K562 (cell line): Measurements from ENCODE around the gene CD48. TPM values are rescaled to one million over a fixed set of nuclear protein-coding genes. Genes with fewer than 3 reads are reported as not detected.

Source experiments
- ATAC-seq: fragments of 200-7000 bp; cut with Tn5 transposase; 3 replicates; pipeline ENCODE4 v1.9.1; 2020; ENCODE audit warnings: moderate library complexity
- BruUV-seq: library from RNA; stranded (reverse); fragments of 400-500 nt; replicated peaks from 2 replicates; lab custom pipeline; 2021; lab: Mats Ljungman, UMichigan
- CTCF ChIA-PET: fragments of 300-600 bp; formaldehyde crosslinking; extraction: SDS; loops from one replicate; lab custom pipeline; 2021; ENCODE audit warnings: low intra/inter-chr PET ratio; lab: Yijun Ruan, JAX
- POLR2A ChIA-PET: fragments of 300-600, 350-650 bp; sonication (Branson Sonifier 250); formaldehyde crosslinking; extraction: SDS; loops from one replicate; lab custom pipeline; 2021; ENCODE audit warnings: antibody characterized with exemption, inconsistent platforms; lab: Yijun Ruan, JAX
- DNase-seq, 4 experiments: peaks; one replicate each; pipeline versions ENCODE4 v3.0.0 to v3.0.0-alpha.2; 2011 to 2018; ENCODE audit warnings: low spot score in 3 of 4, mixed read lengths in 3 of 4; ENCODE audit errors: extremely low read depth in 1 of 4
- FAIRE-seq: peaks from 2 replicates; lab custom pipeline; 2011; peaks lifted over from hg19 to GRCh38; lab: Jason Lieb, UNC
- H2AFZ ChIP-seq: 2 replicates; pipeline ENCODE4 v1.6.0; 2011; ENCODE audit warnings: low read depth, low read length, control low read depth, inconsistent platforms
- H3K27ac ChIP-seq: fragments of 200-600 bp; 3 replicates; pipeline ENCODE4 v1.8.0; 2011; ENCODE audit warnings: low read depth, mild to moderate bottlenecking, control low read depth, inconsistent platforms, low read length, moderate library complexity, mixed read lengths; ENCODE audit errors: extremely low read depth
- H3K27me3 ChIP-seq, 2 experiments: fragments of 300-600 bp in 1 of 2; 2 replicates in 1 of 2; 3 replicates in 1 of 2; pipeline versions ENCODE4 v1.6.0 to v1.8.0; 2011; ENCODE audit warnings: inconsistent platforms in 2 of 2, low read length in 2 of 2, mild to moderate bottlenecking in 1 of 2, mixed read lengths in 1 of 2, moderate library complexity in 1 of 2; ENCODE audit not compliant: control insufficient read depth in 2 of 2, insufficient read depth in 2 of 2
- H3K36me3 ChIP-seq: fragments of 300-600 bp; 3 replicates; pipeline ENCODE4 v1.8.0; 2011; ENCODE audit warnings: mild to moderate bottlenecking, low read length, inconsistent platforms; ENCODE audit not compliant: control insufficient read depth, insufficient read depth
- H3K4me1 ChIP-seq, 2 experiments: fragments of 200-600 bp in 1 of 2; replicated peaks in 1 of 2; 2 replicates in 1 of 2; 3 replicates in 1 of 2; pipeline versions ENCODE4 v1.5.1 to v1.8.0; 2011; ENCODE audit warnings: inconsistent platforms in 2 of 2, low read length in 2 of 2, mild to moderate bottlenecking in 1 of 2, mixed read lengths in 1 of 2, moderate library complexity in 1 of 2; ENCODE audit not compliant: control insufficient read depth in 2 of 2, insufficient read depth in 2 of 2
- H3K4me2 ChIP-seq: 2 replicates; pipeline ENCODE4 v1.6.1; 2011; ENCODE audit warnings: low read length, control low read depth, inconsistent platforms, mixed read lengths; ENCODE audit not compliant: insufficient read depth
- H3K4me3 ChIP-seq: fragments of 200-600 bp; sonication (generic), shearing (Covaris generic); 2 replicates; pipeline ENCODE4 v1.5.1; 2016; ENCODE audit warnings: control low read depth, inconsistent platforms
- H3K79me2 ChIP-seq: fragments of 200-600 bp; 3 replicates; pipeline ENCODE4 v1.8.0; 2011; ENCODE audit warnings: low read length, inconsistent platforms; ENCODE audit not compliant: control insufficient read depth, insufficient read depth
- H3K9ac ChIP-seq, 2 experiments: 2 replicates each; pipeline versions ENCODE4 v1.6.0 to v1.6.1; 2011; ENCODE audit warnings: low read depth in 2 of 2, low read length in 2 of 2, control low read depth in 1 of 2, inconsistent platforms in 1 of 2, mild to moderate bottlenecking in 1 of 2, mixed read lengths in 1 of 2; ENCODE audit not compliant: insufficient read depth in 1 of 2
- H3K9me1 ChIP-seq: one replicate; pipeline ENCODE4 v1.6.0; 2011; ENCODE audit warnings: inconsistent platforms, mild to moderate bottlenecking, low read length, moderate library complexity; ENCODE audit not compliant: control insufficient read depth, insufficient read depth
- H3K9me3 ChIP-seq: replicated peaks from 2 replicates; pipeline ENCODE4 v1.5.1; 2011; ENCODE audit warnings: low read depth, low read length, inconsistent platforms; ENCODE audit not compliant: control insufficient read depth, insufficient read depth
- H4K20me1 ChIP-seq: replicated peaks from 2 replicates; pipeline ENCODE4 v1.6.1; 2011; ENCODE audit warnings: low read length, inconsistent platforms, mixed read lengths; ENCODE audit not compliant: control insufficient read depth, insufficient read depth
- BCOR ChIP-seq: fragments of 450-650 bp; IDR thresholded peaks from 2 replicates; pipeline ENCODE4 v1.6.1; 2016
- CSDE1 ChIP-seq, 2 experiments: fragments of 450-650 bp; IDR thresholded peaks; 2 replicates each; pipeline ENCODE4 v1.6.1; 2016; ENCODE audit warnings: mild to moderate bottlenecking in 1 of 2
- EWSR1 ChIP-seq: fragments of 450-650 bp; IDR thresholded peaks from 2 replicates; pipeline ENCODE4 v1.6.1; 2018; ENCODE audit warnings: borderline replicate concordance, mild to moderate bottlenecking, low read depth, moderate library complexity; ENCODE audit not compliant: partially characterized antibody
- GABPB2 ChIP-seq: fragments of 250-450 bp; sonication (Bioruptor Pico); conservative IDR thresholded peaks from 2 replicates; pipeline ENCODE4 v1.5.1; 2021; ENCODE audit warnings: mild to moderate bottlenecking
- HMG20B ChIP-seq: fragments of 250-450 bp; sonication (Bioruptor Pico); IDR thresholded peaks from 2 replicates; pipeline ENCODE4 v1.5.0; 2021; ENCODE audit warnings: mild to moderate bottlenecking
- PHF20 ChIP-seq: fragments of 450-650 bp; IDR thresholded peaks from 2 replicates; pipeline ENCODE4 v1.6.1; 2018; ENCODE audit not compliant: partially characterized antibody
- RFX5 ChIP-seq: IDR thresholded peaks from 2 replicates; pipeline ENCODE4 v1.6.1; 2011; ENCODE audit warnings: low read depth, mild to moderate bottlenecking, improper control_type of control experiment, low read length
- SAP30 ChIP-seq: fragments of 200-600 bp; sonication (generic); IDR thresholded peaks from 2 replicates; pipeline ENCODE4 v1.6.1; 2012; ENCODE audit warnings: borderline replicate concordance, low read depth, mild to moderate bottlenecking, moderate library complexity, low read length, control low read depth, inconsistent platforms; ENCODE audit not compliant: insufficient read depth, poor library complexity, severe bottlenecking
- SMARCA5 ChIP-seq: fragments of 450-650 bp; IDR thresholded peaks from 2 replicates; pipeline ENCODE4 v1.6.1; 2016
- SMARCC2 ChIP-seq: fragments of 450-650 bp; IDR thresholded peaks from 2 replicates; pipeline ENCODE4 v1.6.1; 2017; ENCODE audit warnings: antibody characterized with exemption, moderate library complexity, mild to moderate bottlenecking, low read depth
- TBP ChIP-seq: optimal IDR thresholded peaks from 2 replicates; pipeline ENCODE3; 2011; ENCODE audit warnings: low read depth, low read length, improper control_type of control experiment
- TEAD4 ChIP-seq, 2 experiments: sonication (generic) in 1 of 2; formaldehyde crosslinking in 1 of 2; IDR thresholded peaks; 2 replicates each; pipeline versions ENCODE4 v1.6.1 to v1.8.0; 2012 to 2022; ENCODE audit warnings: borderline replicate concordance in 1 of 2, inconsistent platforms in 1 of 2, low read length in 1 of 2, mild to moderate bottlenecking in 1 of 2, missing genetic modification reagents in 1 of 2
- WGBS: fragments of 100-300 bp; shearing (Covaris generic); methylation state at CpG from one replicate; pipeline ENCODE4 v1.1.6; 2016; ENCODE audit warnings: low coverage, mixed read lengths; ENCODE audit not compliant: insufficient coverage; ENCODE audit errors: missing lambda C conversion rate; 5-methylcytosine and 5-hydroxymethylcytosine counted together
- in situ Hi-C: fragments of 300-500 bp; cut with MboI; formaldehyde crosslinking; loops from 4 replicates; pipeline ENCODE4 v1.15.0; 2018; ENCODE audit warnings: inconsistent platforms, mixed read lengths
- intact Hi-C: fragments of 100-400 bp; cut with micrococcal nuclease; formaldehyde crosslinking; loops from 2 replicates; pipeline ENCODE4 v1.14.2; 2022
- polyA plus RNA-seq, 8 experiments: library from polyadenylated mRNA; depleted of rRNA in 4 of 8; stranded (reverse) in 5 of 8; unstranded in 3 of 8; fragments of >200 nt; fragmentation: Nextera tagmentation in 2 of 8; fragmentation: Illumina TruSeq in 1 of 8; extraction: Ambion mirVana in 2 of 8; extraction: Trizol in 1 of 8; gene quantifications; 2 replicates each; pipeline versions ENCODE4 v1.2.1 to v1.2.3, GENCODE V29; 2011 to 2014; ENCODE audit warnings: inconsistent platforms in 1 of 8, missing spikeins in 1 of 8
- total RNA-seq, 7 experiments: library from RNA; depleted of rRNA in 6 of 7; stranded (reverse); fragments of >200 nt in 6 of 7; fragmentation: Illumina TruSeq in 2 of 7; extraction: Trizol in 2 of 7; gene quantifications; 2 replicates each; pipeline versions ENCODE4 v1.2.1 to v1.2.3, GENCODE V29; 2011 to 2021; ENCODE audit warnings: low replicate concordance in 1 of 7
- TF ChIP-seq, protein P1 (sequence below): IDR thresholded peaks from 2 replicates; pipeline ENCODE4 v1.6.1; 2011; ENCODE audit not compliant: insufficient read length; ENCODE audit errors: extremely low read depth
- TF ChIP-seq, protein P2 (sequence below): fragments of 250-450 bp; sonication (Bioruptor Pico); IDR thresholded peaks from 2 replicates; pipeline ENCODE4 v1.8.0; 2022; ENCODE audit warnings: inconsistent platforms
- TF ChIP-seq, protein P3 (sequence below): fragments of 250-450 bp; sonication (Bioruptor Pico); IDR thresholded peaks from 2 replicates; pipeline ENCODE4 v1.8.0; 2021; ENCODE audit warnings: moderate library complexity, mild to moderate bottlenecking, inconsistent platforms
- TF ChIP-seq, protein P4 (sequence below): fragments of 250-450 bp; sonication (Bioruptor Pico); IDR thresholded peaks from 2 replicates; pipeline ENCODE4 v1.8.0; 2022; ENCODE audit warnings: moderate library complexity, mild to moderate bottlenecking, inconsistent platforms

The CD48 gene
- total and polyA plus RNA-seq, 9 of the 15 experiments (the other 6 are each of a cell fraction or from before 2014, with no cell fraction given), result 0.10 to 0.42 (median 0.29) TPM; not detected in 3

DNA sequence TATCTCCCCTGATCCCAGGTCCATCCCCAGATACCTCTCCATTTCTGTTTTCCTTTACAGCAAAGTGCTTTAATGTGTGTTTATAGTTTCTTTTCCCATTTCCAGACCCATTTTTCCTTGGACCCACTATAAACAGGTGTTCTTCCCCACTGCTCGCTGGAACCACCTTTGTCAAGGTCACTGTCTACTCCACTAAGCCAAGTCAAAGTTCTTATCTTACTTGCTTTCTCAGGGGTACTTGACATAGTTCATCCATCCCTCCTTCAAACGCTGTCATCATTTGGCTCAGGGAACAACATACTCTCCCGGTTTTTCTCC lies 73.1 kb downstream of the CD48 start:
- no peak for DNase-seq
- intact Hi-C loops (no loop called here), in situ Hi-C loops (no loop called here)
- no peak overlapping the region for H3K4me2 ChIP-seq
- TF ChIP-seq SMARCC2, result no peak
- TF ChIP-seq EWSR1, result no peak
- TF ChIP-seq HMG20B (CRISPR knock-in tag), result no peak
- no peak for TF ChIP-seq GABPB2 (CRISPR knock-in tag)
- TF ChIP-seq, protein P1, sequence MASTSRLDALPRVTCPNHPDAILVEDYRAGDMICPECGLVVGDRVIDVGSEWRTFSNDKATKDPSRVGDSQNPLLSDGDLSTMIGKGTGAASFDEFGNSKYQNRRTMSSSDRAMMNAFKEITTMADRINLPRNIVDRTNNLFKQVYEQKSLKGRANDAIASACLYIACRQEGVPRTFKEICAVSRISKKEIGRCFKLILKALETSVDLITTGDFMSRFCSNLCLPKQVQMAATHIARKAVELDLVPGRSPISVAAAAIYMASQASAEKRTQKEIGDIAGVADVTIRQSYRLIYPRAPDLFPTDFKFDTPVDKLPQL, result no peak
- TF ChIP-seq RFX5, result no peak
- TF ChIP-seq SMARCA5, result no peak
- TF ChIP-seq SAP30, result no peak
- TF ChIP-seq, protein P2, sequence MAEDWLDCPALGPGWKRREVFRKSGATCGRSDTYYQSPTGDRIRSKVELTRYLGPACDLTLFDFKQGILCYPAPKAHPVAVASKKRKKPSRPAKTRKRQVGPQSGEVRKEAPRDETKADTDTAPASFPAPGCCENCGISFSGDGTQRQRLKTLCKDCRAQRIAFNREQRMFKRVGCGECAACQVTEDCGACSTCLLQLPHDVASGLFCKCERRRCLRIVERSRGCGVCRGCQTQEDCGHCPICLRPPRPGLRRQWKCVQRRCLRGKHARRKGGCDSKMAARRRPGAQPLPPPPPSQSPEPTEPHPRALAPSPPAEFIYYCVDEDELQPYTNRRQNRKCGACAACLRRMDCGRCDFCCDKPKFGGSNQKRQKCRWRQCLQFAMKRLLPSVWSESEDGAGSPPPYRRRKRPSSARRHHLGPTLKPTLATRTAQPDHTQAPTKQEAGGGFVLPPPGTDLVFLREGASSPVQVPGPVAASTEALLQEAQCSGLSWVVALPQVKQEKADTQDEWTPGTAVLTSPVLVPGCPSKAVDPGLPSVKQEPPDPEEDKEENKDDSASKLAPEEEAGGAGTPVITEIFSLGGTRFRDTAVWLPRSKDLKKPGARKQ, result no peak
- no peak for TF ChIP-seq TBP
- no peak for TF ChIP-seq BCOR
- no peak for TF ChIP-seq PHF20
- TF ChIP-seq, protein P3, sequence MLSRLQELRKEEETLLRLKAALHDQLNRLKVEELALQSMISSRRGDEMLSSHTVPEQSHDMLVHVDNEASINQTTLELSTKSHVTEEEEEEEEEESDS (CRISPR knock-in tag), result no peak
- TF ChIP-seq TEAD4 (IDR thresholded peaks at IDR 0.05; ENCODE audit: low read length), result no peak
- TF ChIP-seq TEAD4 (CRISPR knock-in tag; IDR thresholded peaks at IDR 0.05; ENCODE audit: borderline replicate concordance), result no peak
- TF ChIP-seq CSDE1 (IDR thresholded peaks at IDR 0.05), result no peak
- TF ChIP-seq, protein P4, sequence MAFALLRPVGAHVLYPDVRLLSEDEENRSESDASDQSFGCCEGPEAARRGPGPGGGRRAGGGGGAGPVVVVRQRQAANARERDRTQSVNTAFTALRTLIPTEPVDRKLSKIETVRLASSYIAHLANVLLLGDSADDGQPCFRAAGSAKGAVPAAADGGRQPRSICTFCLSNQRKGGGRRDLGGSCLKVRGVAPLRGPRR (CRISPR knock-in tag), result no peak
- H3K9ac ChIP-seq, result no peak overlapping the region
- WGBS, result 11% methylated on average over 3 of the region's 3 CpGs
- ChIA-PET POLR2A (no interaction called here), CTCF (no interaction called here)
- no peak for ATAC-seq
- no peaks in the 10 kb centered on the region for H3K79me2 ChIP-seq
- H3K27me3 ChIP-seq, result no peaks in the 10 kb centered on the region
- H4K20me1 ChIP-seq, result no peaks in the 10 kb centered on the region
- no peaks in the 10 kb centered on the region for H3K9me1 ChIP-seq
- H3K9me3 ChIP-seq, result no peaks in the 10 kb centered on the region
- no peaks in the 10 kb centered on the region for H3K36me3 ChIP-seq
- H3K4me3 ChIP-seq, result no peak overlapping the region
- FAIRE-seq, result no peak
- H3K4me1 ChIP-seq, result peaks cover 0 to 3% of the 10 kb centered on the region in 2 experiments; a peak in 2 of 5 replicates
- no TSS peak for BruUV-seq
- no peak overlapping the region for H2AFZ ChIP-seq
- H3K27ac ChIP-seq, result no peak overlapping the region
